Pulmonary artery endothelial cell (primary cell): ENCODE data around the gene PLTP. TPM values are rescaled to one million over a fixed set of nuclear protein-coding genes. Genes with fewer than 3 reads are reported as not detected.
"Not testable (repeated sequence)": the region's sequence is repeated elsewhere in the genome, so short reads cannot be mapped to it uniquely, and the experiment has no call there.

Experiments
- DNase-seq: peaks from one replicate; pipeline ENCODE4 v3.0.0-alpha.2; 2011; ENCODE audit warnings: low read depth, low spot score
- total RNA-seq: library from RNA; depleted of rRNA; stranded (reverse); fragments of >200 nt; gene quantifications from 2 replicates; pipeline ENCODE4 v1.2.3, GENCODE V29; 2014

PLTP gene
- total RNA-seq, 1 donor from 2014 or later, result 19.7 TPM

- not testable (repeated sequence) for DNase-seq
Observed at GRCh38 chr20:45901332-45901731, 10.6 kb downstream of the PLTP start.

GRCh38 chr20:45899046-45899835, 12.7 kb downstream of the PLTP start:
- no peak for DNase-seq

- no peak for DNase-seq
Observed at GRCh38 chr20:45898285-45898684, 13.7 kb downstream of the PLTP start.

GRCh38 chr20:45897692-45898091, 14.3 kb downstream of the PLTP start:
- DNase-seq, result no peak

GRCh38 chr20:45897289-45897688, 14.7 kb downstream of the PLTP start:
- DNase-seq, result no peak

GRCh38 chr20:45896641-45897161, 15.3 kb downstream of the PLTP start:
- no peak for DNase-seq

- DNase-seq, result no peak
Observed at GRCh38 chr20:45894797-45895196, 17.2 kb downstream of the PLTP start.

- DNase-seq, result no peak
Observed at GRCh38 chr20:45893831-45894230, 18.1 kb downstream of the PLTP start.

GRCh38 chr20:45892828-45893500, 19.0 kb downstream of the PLTP start:
- no peak for DNase-seq

GRCh38 chr20:45892049-45892825, 19.7 kb downstream of the PLTP start:
- DNase-seq, result no peak

GRCh38 chr20:45890985-45891983, 20.7 kb downstream of the PLTP start, which contains the start of the genes CTSA and NEURL2:
CTSA (plus strand) TSS chr20:45891335; CDS start chr20:45891569, 234 bp downstream.
NEURL2 (minus strand) TSS chr20:45891208; CDS start chr20:45890991, 217 bp downstream.
- DNase-seq, result peak; percentile 72

GRCh38 chr20:45890077-45890984, 21.6 kb downstream of the PLTP start:
- DNase-seq, result peak; percentile 66

- no peak for DNase-seq
Observed at GRCh38 chr20:45888681-45889080, 23.3 kb downstream of the PLTP start.

GRCh38 chr20:45887346-45887715, 24.6 kb downstream of the PLTP start, which contains the start of gene SPATA25:
SPATA25 (minus strand) TSS chr20:45887622; CDS start chr20:45887590, 32 bp downstream.
- no peak for DNase-seq

- no peak for DNase-seq
Observed at GRCh38 chr20:45886590-45887345, 25.2 kb downstream of the PLTP start.

GRCh38 chr20:45883100-45883469, 28.9 kb downstream of the PLTP start:
- no peak for DNase-seq

- no peak for DNase-seq
Observed at GRCh38 chr20:45882469-45883099, 29.4 kb downstream of the PLTP start.
